Measurements from ENCODE around the gene F12.
"Not testable (repeated sequence)": the region's sequence is repeated elsewhere in the genome, so short reads cannot be mapped to it uniquely, and the experiment has no call there.

The F12 gene

GRCh38 chr5:177432143-177432838, 22.9 kb upstream of the F12 start:
- no peak for DNase-seq (ENCODE audit: low read depth)

- no peak for DNase-seq (ENCODE audit: low read depth)
Observed at GRCh38 chr5:177431317-177432142, 22.2 kb upstream of the F12 start.

GRCh38 chr5:177430972-177431316, 21.6 kb upstream of the F12 start:
- DNase-seq (ENCODE audit: low read depth) = no peak

GRCh38 chr5:177430140-177430951, 21.0 kb upstream of the F12 start:
- no peak for DNase-seq (ENCODE audit: low read depth)

GRCh38 chr5:177429248-177430040, 20.1 kb upstream of the F12 start:
- no peak for DNase-seq (ENCODE audit: low read depth)

- no peak for DNase-seq (ENCODE audit: low read depth)
Observed at GRCh38 chr5:177428574-177429217, 19.3 kb upstream of the F12 start.

- no peak for DNase-seq (ENCODE audit: low read depth)
Observed at GRCh38 chr5:177427919-177428573, 18.7 kb upstream of the F12 start.

GRCh38 chr5:177427211-177427822, 18.0 kb upstream of the F12 start:
- DNase-seq (ENCODE audit: low read depth) = no peak

- DNase-seq (ENCODE audit: low read depth) = no peak
Observed at GRCh38 chr5:177426566-177427210, 17.3 kb upstream of the F12 start, which contains the start of gene GRK6. GRK6 (plus strand) TSS chr5:177426676; CDS start chr5:177426846, 170 bp downstream.

GRCh38 chr5:177425801-177426565, 16.6 kb upstream of the F12 start:
- peak; percentile 100 for DNase-seq (ENCODE audit: low read depth)

- no peak for DNase-seq (ENCODE audit: low read depth)
Observed at GRCh38 chr5:177425196-177425800, 15.9 kb upstream of the F12 start.

- DNase-seq (ENCODE audit: low read depth) = no peak
Observed at GRCh38 chr5:177423671-177424070, 14.3 kb upstream of the F12 start.

- no peak for DNase-seq (ENCODE audit: low read depth)
Observed at GRCh38 chr5:177421062-177421798, 11.9 kb upstream of the F12 start.

GRCh38 chr5:177420472-177420871, 11.1 kb upstream of the F12 start:
- DNase-seq (ENCODE audit: low read depth) = not testable (repeated sequence)

GRCh38 chr5:177419046-177419445, 9.7 kb upstream of the F12 start:
- DNase-seq (ENCODE audit: low read depth) = no peak

GRCh38 chr5:177417081-177417480, 7.7 kb upstream of the F12 start:
- not testable (repeated sequence) for DNase-seq (ENCODE audit: low read depth)

GRCh38 chr5:177414481-177414880, 5.1 kb upstream of the F12 start:
- no peak for DNase-seq (ENCODE audit: low read depth)
